Stomach (tissue), 4 donors: ENCODE data around the gene SIK3.

ENCODE experiments used
- POLR2AphosphoS5 ChIP-seq, 3 donors: sonication (generic); formaldehyde crosslinking; IDR thresholded peaks; one replicate each; pipeline ENCODE4 v1.6.1; 2016; ENCODE audit warnings: antibody characterized with exemption in 3 of 3
- TF ChIP-seq, protein P1 (sequence below), 7 experiments: fragments of 450-650 bp in 4 of 7; fragments of 200-600 bp in 3 of 7; sonication (generic) in 3 of 7; IDR thresholded peaks; one replicate each; pipeline ENCODE4 v1.5.1; 2016 to 2019; ENCODE audit warnings: antibody characterized with exemption in 7 of 7, control low read depth in 2 of 7, mild to moderate bottlenecking in 1 of 7

- TF ChIP-seq, protein P1, sequence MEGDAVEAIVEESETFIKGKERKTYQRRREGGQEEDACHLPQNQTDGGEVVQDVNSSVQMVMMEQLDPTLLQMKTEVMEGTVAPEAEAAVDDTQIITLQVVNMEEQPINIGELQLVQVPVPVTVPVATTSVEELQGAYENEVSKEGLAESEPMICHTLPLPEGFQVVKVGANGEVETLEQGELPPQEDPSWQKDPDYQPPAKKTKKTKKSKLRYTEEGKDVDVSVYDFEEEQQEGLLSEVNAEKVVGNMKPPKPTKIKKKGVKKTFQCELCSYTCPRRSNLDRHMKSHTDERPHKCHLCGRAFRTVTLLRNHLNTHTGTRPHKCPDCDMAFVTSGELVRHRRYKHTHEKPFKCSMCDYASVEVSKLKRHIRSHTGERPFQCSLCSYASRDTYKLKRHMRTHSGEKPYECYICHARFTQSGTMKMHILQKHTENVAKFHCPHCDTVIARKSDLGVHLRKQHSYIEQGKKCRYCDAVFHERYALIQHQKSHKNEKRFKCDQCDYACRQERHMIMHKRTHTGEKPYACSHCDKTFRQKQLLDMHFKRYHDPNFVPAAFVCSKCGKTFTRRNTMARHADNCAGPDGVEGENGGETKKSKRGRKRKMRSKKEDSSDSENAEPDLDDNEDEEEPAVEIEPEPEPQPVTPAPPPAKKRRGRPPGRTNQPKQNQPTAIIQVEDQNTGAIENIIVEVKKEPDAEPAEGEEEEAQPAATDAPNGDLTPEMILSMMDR (IDR thresholded peaks at IDR 0.05) = no peak
- TF ChIP-seq POLR2AphosphoS5 (IDR thresholded peaks at IDR 0.05) = no peak
Measured at GRCh38 chr11:116896211-116896610, 202.0 kb downstream of the SIK3 start.
